Nucleus accumbens (tissue), 56 donors: ENCODE data around the gene MOBP.
"Not testable (repeated sequence)": the region's sequence is repeated elsewhere in the genome, so short reads cannot be mapped to it uniquely, and the experiment has no call there.

Source experiments
- DNase-seq, 56 donors: peaks; one replicate each; lab custom pipeline; 2025; lab: John Stamatoyannopoulos, UW

The MOBP gene, protein sequence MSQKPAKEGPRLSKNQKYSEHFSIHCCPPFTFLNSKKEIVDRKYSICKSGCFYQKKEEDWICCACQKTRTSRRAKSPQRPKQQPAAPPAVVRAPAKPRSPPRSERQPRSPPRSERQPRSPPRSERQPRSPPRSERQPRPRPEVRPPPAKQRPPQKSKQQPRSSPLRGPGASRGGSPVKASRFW

DNA sequence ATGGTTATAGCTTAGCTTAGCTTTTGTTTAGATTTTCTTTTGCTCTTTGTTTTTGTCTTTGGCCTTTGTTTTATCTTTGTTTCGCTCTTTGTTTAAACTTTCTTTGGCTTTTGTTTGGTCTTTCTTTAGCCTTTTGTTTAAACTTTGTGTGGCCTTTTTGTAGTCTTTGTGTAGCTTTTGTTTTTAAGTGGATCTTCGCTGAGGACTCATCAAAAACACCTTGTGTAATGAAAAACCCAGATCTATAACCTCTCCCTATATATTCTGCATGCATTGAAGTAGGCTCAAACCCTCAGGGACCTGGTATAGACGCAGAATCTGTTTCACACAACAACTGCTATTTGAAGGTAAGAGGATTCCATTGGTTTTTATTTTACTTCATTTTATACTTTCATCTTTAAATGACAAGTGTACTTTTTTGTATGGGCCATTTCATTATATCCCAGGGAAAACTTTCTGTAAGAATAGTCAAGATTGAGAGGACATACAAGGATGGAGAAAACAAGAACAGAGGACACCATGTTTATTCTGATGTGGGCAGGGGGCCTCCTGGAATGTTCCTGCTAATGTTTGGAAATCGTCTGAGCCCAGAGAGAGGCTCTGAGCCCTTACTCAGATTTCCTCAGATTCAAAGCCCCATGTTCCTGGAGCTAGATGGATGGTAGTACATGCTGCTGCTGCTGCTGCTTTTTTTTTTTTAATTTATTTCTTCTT is at the start of gene MOBP:
Gene MOBP (plus strand): TSS at position 287 of the 714 bp plus-strand sequence. CDS start 34,390 bp downstream, outside the sequence.
- peak in 2 of 56 donors; percentile 42 to 53 for DNase-seq

DNA sequence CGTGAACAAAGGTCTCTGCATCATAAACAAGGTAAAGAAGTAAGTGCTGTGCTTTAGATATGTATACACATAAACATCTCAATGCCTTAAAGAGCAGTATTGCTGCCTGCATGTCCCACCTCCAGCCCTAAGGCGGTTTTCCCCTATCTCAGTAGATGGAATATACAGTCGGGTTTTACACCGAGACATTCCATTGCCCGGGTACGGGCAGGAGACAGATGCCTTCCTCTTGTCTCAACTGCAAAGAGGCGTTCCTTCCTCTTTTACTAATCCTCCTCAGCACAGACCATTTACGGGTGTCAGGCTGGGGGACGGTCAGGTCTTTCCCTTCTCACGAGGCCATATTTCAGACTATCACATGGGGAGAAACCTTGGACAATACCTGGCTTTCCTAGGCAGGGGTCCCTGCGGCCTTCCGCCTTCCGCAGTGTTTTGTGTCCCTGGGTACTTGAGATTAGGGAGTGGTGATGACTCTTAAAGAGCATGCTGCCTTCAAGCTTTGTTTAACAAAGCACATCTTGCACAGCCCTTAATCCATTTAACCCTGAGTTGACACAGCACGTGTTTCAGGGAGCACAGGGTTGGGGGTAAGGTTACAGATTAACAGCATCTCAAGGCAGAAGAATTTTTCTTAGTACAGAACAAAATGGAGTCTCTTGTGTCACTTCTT is 48.8 kb upstream of the MOBP start:
- DNase-seq: not testable (repeated sequence)

DNA sequence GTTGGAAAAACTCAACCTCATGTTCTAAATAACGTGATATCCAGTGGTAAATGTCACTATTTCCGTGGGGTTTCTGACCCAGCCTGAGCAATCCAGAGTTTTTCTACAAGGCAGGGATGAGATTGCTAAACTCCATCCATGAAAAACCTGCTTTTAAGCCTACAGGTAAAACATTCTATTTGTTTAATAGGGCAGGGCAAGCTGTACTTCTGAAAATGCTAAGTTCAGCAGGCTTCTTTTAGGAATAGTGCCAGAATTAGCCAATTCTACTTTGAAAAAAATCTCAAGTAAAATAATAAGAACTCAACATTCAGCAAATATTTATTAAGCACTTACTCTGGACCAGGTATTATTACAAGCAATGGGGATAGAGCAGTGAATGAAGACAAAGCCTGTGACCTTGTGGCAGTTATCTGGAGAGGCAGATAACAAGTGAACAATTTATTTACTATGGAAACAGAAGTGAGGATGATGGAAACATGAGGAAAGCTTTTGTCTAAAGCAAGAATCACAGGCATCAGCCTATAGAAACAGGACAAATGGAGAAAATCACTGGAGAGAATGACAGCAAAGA is 47.7 kb upstream of the MOBP start:
- DNase-seq: no peak

DNA sequence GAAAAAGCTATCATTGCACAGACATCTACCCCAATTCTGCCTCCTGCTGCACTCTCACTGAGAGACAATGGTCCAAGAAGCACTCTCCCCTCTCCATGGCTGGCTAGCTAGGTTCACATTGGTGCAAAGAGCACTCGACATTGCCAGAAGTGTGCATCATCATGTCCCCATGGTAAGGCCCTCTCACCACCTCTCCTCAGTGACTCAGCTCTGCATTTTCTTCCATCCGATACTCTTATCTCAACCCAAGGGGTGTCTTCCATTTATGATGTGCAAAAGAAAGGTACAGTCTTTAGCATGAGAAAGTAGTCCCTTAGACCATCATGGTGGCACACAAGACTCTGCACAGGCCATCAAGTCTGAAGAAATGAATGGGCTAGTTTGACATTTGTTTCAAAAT is 46.9 kb upstream of the MOBP start:
- DNase-seq: no peak

DNA sequence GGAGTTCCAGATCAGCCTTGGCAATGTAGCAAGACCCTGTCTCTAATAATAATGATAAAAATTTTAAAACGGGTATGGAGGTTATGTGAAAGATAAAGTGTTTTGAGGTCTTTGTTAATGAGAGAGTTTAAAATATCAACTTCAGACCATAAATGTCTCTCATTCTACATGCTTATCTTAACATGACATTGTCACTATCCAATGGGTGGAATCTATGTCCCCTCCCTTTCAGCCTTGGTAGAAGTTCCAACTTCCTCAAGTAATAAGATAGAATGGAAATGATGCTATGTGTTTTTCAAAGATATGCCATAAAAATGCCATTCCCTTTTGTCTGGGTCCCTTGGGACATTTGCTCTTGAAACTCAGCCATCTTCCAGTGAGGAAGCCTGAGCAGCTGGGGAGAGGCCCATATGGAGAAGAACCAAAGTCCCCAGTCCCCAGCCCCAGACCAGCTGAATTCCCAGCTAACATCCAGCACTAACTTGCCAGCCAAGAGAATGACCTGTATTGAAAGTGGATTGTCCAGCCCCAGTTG is 44.0 kb upstream of the MOBP start:
- DNase-seq: no peak

DNA sequence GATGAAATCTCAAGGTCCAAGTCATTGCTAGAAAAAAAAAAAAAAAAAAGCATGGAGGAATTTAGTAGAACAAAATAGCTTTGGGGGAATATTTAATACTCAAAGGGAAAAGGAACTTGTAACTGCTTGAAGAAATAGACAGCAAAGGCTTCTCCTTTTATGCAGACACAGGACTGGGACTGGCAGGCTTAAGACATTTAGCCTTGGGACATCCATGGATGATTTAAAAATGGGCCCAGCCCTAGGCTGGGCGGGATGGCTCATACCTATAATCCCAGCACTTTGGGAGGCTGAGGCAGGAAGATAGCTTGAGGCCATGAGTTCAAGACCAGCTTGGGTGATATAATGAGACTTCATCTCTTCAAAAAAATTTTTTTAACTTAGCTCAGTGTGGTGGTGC is 41.2 kb upstream of the MOBP start:
- no peak for DNase-seq

DNA sequence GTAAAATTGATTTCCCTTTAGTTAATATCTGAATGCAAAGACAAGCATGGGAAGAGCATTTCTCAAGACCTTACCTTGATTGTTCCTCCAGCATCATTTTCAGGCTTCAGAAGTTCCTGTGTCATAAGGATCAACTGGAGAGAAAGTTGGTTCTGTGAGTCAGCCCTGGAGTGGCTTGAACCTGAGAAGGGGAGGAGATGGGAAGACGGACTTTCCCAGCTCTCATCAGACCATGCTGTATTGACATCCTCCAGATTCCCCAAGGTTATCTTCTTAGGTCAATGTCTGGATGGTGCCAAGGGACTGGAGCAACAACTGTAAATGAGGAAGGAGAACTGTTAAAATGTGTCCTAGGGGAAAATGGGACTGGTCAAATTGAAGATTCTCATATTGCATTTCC is 40.0 kb upstream of the MOBP start:
- DNase-seq: no peak

DNA sequence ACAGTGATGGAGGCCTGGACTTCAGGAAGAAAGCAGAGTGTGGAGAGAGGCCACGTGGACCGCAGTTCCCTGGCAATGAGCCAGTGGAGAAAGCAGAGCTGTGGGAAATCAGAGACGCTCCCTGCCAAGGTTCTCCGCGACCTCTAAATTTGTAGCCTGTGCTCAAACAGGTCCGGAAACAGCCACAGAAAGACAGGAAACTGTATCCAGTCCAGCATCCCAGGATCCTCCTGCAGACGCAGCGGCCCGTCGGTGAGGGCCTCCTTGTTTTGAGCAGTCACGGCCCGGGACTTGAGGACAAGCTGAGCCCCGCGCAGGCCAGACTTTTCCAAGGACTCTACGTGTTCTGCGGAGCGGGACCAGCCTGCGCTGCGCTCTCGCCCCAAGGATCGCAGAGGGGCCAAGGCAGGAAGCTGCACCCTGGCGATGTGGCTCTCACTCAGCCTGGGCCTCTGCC is 38.7 kb upstream of the MOBP start:
- DNase-seq: peak in 5 of 56 donors; percentile 3 to 16 (median 8)

DNA sequence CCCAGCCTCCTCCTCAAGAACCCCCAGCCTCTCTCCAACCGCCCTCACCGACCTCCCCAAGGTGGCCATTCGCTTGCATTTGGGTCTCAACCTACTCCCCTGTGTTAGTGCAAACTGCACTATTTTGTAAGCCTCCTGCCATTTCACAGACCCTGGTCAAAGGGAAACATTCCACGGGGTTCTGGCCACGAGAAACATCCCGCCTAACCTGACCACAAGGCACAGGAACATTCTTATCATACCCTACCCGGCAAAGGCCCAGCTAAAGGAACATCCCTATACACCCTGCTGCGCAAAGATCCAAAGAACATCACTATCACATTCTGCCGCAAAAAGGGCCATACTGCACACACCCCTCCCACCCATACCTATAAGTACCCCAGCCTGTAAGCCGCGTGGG is 38.0 kb upstream of the MOBP start:
- no peak for DNase-seq

DNA sequence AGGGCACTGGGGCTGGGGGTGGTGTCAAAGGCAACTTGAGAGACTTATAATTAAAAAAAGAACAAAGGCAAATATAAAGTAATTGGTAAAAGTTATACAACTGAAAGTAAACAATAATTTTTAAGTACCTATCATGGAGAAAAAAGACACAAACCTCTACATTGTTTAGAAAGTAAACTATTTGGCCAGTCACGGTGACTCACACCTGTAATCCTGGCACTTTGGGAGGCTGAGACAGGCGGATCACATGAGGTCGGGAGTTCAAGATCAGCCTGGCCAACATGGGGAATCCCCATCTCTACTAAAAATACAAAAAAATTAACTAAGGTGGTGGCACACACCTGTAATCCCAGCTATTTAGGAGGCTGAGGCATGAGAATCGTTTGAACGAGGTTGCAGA is 35.1 kb upstream of the MOBP start:
- no peak for DNase-seq

DNA sequence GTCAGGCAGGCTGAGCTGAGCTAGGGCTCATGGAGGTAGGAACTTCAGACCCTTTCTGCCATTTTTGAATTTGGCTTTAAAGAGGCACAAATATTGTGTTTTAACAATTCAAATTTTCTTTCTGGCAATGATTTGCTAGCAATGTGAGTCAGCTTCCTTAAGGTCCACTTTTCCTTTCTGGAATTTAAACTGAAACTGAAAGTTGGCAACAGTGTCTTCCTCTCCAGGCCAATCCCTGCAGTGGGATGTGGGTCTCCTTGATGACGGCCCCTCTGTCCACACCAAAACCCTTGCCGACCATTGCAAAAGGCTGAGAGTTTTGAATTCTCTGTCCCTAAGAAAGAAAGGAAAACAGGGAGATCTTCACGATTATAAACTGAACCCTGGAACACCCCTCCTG is 33.8 kb upstream of the MOBP start:
- no peak for DNase-seq

DNA sequence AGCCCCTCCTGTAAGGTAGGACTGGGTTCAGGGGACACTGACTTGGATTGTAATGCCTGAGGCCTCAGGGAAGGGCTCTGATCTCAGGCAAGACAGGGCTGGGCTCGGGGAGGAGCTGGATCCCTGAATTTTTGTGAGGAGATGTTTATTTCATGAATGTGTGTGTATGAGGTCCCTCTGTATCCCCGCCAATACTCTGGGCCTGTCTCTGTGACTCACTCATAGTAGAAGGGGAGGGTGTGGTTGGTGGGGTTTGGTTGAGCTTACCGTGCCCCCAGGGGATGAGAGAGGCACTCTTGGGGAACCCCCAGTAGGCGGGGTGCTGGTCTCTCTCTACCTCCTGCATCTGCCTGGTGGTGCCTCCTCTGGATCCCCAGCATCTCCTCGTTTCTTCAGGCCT is 32.9 kb upstream of the MOBP start:
- DNase-seq: no peak

DNA sequence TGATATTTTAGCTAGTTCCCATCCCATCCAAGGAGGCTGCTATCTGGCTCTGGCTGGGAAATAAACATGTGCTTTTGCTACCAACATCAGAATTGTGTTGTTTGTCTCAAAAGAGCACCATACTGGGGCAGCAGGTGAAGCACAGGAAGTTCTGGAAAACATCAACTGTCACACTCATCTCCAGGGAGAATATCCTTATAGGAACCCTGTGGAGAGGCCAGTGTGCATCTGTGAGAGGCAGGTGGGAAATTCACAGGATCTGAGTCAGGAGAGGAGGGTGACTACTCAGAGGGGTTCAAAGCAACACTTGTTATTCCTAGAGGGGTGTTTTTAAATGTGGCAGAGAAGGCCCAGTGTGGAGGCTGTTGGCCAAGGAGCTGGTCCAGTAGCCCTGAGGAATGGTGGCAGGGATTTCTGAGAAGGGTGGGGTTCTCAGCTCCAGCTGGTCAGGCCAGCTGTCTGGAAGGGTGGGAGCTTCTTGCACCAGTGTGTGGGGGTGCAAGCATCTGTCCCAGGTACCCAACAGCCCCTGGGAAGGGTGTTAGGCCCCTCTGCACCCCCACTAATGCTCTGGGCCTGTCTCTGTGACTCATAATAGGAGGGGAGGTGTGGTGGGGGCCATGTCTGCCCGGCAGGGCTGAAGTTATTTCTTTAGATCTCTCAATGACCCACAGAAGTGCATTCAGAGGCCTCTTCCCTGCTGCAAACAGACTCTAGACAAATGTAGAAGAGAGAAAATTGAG is 32.3 kb upstream of the MOBP start:
- no peak for DNase-seq

DNA sequence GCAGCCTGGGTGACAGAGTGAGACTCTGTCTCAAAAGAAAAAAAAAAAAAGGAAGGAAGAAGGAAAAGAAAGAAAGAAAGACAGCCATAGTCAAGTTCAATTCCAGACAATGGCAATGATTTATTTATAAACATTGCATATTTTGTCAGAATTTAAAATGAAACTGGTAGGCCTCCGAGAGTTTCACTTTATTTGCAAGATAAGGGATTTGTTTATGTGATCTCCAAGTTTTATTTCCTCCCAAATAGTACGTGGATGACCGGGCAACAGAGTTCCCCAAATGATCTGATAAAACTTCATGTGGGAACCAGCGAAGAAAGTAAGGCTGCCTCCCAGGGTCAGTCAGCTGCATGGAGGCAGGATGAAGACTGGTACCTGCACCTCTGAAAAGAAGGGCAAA is 28.6 kb upstream of the MOBP start:
- DNase-seq: no peak

DNA sequence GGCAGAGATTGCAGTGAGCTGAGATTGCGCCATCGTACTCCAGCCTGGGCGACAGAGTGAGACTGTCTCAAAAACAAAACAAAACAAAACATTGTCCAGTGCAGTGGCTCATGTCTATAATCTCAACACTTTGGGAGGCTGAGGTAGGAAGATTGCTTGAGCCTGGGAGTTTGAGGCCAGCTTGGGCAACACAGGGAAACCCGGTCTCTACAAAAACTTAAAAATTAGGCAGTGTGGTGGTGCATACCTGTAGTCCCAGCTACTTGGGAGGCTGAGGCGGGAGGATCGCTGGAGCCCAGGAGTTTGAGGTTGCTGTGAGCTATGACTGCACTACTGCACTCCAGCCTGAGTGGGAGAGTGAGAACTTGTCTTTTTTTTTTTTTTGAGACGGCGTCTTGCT is 27.2 kb upstream of the MOBP start:
- no peak for DNase-seq

DNA sequence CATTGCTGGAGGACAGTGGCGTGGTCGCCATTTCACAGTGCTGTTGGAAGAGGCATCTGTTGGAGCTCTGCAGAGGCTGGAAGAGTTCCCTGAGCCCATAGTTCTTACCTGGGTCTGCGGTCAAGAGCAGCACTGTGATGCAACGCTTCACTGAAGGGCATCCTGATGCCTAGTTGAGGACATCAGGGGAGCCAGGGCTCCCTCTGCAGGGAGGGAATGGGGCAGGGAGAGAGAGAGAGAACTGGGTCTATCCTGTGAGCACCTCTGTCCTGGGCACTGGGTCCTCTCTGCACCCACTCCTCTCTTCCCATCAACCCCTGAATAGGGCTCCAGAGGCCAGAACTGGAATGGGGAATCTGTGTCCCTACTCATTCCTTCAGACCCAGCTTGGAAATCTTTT is 23.9 kb upstream of the MOBP start:
- DNase-seq: peak in 1 of 56 donors; percentile 19

DNA sequence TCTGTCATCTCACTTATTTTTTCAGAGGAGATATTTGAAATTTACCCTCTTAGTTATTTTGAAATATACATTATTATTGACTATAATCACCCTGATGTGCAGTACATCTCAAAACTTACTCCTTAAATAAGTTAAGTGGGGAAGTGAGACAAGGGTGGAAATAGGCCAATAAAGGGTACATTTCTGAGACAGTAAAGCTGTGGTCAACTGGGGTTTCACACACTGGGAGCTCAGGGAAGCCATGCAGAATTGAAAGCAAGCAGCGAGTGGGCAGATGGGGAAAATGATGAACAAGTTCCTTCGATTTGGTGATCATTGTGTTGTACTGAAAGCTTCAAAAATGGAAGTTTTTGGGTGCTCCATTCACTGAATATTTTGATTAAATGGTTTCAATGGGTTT is 21.6 kb upstream of the MOBP start:
- DNase-seq: no peak

DNA sequence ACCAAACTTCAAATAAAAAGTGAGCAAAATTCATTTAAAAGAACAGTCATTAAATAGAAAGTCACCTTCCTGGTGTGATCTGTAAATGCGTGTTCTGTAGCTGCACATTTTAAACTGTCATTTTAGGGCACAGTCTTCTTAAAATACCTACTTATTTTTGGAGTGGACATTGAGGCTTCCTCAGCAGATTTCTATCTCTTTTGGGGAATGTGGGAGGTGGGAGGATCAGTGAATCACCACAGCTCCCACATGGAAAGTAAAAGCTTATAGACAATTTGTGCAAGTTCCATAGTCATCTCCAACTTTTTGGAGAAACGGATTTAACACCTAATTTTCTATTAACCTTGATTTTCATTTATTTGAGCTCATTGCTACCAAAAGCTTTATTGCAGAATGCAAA is 21.0 kb upstream of the MOBP start:
- no peak for DNase-seq

DNA sequence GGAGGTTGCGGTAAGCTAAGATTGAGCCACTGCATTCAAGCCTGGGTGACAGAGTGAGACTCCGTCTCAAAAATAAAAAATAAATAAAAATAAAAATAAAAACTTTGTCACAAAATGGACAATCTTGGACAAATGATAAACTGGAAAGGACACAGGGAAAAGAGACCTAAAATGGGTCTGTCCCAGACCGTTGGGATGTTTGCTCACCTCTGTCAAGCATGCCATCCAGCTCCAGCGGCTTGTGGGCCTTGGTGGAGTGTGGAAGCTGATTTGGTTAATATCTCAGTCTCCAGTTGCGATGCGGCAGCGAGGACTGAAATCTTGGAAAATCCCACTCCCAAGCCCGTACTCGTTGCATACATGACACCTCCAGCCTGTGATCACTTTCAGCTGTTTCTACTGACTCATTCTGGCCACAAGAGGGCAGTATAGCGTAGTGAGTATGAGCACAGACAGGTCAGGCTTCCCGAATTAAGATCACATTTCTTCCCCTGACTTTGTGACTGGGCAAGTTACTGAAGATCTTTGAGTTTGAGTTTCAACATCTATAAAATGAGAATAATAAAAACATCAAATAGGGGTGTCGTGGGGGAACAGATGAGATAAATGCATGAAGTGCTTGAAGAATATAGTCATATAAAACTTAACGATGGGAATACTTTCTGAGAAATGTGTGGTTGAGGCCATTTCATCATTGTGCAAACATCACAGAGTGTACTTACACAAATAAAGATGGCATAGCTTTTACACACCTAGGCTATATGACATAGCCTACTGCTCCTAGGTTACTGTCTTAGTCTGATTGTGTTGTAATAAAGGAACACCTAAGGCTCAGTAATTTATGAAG is 19.6 kb upstream of the MOBP start:
- DNase-seq: peak in 50 of 56 donors; percentile 10 to 89 (median 59)
